GM19351 (cell line): ENCODE measurements around the gene RMND5A.

Experiments
- ATAC-seq: cut with Tn5 transposase; IDR thresholded peaks from one replicate; pipeline ENCODE4 v1.9.1; 2021; ENCODE audit warnings: mild to moderate bottlenecking, moderate library complexity; ENCODE audit not compliant: unreplicated experiment

Gene RMND5A

DNA sequence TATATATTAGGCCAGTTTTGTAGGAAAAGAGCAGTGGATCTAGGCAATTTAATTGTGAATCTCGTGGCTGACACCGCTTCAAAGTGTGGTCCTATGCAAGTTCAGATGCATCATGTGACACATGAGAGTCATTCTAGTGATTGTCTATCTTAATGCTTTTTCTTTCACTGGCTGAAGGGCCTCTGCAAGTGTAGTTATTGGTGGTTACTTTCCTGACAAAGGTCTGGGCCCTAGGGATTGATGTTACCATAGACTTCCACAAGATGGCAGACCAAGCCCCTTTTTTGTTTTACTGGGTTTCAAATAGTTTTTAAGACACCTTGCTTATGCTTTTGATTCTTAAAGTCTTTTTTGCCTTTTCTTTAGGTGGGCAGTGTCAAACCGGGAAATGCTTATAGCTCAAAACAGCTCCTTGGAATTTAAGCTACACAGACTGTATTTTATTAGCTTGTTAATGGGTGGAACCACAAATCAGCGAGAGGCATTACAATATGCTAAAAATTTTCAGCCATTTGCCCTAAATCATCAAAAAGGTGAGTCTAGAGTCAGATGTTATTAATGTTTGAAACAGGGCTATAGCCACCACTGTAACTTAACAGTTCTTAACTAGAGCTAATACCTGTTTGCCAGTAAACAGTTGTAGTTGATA, 44.7 kb downstream of the RMND5A start:
- peak; percentile 66 for ATAC-seq

DNA sequence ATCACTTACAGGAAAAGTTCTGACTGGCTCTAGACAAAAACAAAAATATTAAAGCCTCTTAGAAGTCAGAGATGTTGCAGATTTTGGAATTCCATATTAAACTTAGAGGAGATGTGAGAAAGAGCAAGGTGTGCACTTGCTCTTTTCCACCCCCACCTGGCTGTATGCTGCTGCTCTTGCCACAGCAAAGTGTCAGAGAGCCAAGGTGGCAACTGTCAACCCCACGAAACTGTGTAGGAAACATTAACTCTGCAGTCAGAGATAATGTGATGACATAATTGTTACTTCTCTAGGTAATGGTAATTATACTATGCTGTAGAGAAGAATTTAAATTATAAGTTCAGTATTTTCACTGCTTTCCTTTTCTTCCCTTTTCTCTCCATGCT, 45.2 kb downstream of the RMND5A start:
- ATAC-seq = no peak

DNA sequence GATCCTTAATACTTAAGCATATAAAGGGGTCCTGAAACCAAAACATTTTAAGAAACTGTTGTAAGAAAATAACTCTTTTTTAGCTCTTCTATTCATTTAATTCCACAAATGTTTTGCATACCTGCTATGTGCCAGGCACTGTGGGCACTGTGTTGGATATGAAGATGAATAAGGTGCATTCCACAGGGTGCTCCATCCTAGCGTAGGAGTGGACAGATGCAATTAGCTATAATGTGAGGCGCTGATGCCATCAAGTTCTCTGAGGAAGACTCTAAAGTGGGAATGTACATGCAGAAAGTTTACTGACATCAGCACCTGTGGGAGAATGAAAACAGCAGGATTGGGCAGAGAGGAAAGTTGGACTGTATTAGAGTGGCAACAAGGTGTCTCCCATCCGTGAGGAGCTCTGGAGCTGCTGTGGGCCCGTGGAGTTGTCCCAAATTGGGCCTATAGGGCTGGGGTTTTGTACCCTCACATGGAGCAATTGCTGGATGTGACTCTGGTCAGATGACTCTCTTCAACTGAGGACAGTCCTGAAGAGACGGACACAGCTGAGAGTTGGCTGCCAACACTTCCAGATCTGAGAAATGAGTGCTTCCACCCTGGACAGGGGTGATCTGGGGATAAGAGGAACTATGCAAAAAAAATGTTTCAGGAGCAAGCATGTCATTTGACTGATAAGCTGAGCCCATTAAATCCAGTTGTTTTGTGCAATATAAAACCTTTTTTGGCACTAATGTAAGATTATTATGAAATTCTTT, 48.3 kb downstream of the RMND5A start:
- no peak for ATAC-seq

DNA sequence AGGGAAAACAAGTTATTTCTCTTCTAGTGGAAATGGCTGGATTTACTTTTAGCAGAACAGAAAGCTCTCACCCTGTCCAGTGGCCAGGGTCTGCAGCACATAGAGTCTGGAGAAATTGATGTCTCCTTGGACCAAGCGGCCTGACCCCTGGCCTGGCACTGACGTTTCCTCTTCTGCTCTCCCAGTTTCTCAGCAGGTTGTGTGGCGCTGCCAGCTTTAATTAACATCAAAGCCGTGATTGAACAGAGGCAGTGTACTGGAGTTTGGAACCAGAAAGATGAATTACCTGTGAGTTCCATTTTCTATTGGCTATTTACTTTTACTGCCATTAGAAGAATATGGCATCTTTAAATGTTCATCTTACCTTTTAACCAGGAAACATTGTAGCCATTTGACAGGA, 49.7 kb downstream of the RMND5A start:
- ATAC-seq = no peak

DNA sequence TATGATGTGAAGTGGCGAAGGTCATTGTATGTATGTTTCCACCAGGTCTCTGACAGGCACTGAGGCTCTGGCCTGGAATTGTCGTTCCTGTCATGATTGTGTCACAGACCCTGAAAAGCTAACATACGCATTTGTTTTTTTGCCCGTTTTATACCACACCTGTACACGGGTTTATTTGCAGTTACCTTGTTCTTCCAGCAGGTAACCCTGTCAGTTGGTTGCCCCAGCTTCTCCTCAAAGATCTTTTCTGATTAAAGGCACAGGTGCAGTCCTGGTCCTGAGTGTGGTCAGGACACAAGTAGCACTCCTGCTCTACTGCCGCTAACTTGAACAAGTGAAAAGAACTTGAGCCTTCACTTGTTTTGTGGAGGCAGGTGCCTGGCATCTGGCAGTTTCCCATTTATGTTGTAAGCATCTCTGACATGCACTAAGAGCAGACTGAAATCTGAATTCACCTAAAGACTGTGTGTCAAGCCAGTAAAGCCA, 50.8 kb downstream of the RMND5A start:
- ATAC-seq = no peak

DNA sequence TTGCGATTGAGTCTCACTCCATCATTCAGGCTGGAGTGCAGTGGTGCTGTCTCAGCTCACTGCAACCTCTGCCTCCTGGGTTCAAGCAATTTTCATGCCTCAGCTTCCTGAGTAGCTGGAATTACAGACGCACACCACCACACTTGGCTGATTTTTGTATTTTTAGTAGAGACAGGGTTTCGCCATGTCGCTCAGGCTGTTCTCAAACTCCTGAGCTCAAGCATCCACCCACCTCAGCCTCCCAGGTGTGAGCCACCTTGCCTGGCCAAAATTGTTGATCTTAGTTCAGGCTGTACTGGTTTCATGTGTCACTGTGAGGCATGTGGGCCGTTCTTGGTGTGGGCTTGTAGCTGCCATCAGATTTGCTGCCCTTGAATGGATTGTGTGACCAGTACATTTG, 52.5 kb downstream of the RMND5A start:
- no peak for ATAC-seq

DNA sequence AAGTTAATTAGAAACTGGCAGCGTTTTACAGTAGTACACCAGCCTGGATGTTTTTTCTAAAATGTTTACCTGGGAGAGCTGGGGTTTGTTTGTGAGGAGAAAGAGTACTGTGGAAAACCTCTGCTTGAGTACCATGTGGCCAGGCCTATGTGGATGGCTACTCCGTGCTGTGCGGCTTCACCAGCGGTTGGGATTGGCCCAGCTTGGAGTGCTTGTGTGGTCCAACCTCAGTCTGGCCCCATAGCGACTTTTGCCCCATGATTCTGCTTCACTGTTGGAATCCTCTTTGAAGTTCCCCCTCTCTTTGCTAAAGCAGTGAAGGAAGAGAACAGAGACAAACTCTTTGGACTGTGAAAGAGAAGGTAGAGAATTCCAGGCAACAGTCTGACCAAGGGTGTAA, 54.8 kb downstream of the RMND5A start:
- no peak for ATAC-seq

DNA sequence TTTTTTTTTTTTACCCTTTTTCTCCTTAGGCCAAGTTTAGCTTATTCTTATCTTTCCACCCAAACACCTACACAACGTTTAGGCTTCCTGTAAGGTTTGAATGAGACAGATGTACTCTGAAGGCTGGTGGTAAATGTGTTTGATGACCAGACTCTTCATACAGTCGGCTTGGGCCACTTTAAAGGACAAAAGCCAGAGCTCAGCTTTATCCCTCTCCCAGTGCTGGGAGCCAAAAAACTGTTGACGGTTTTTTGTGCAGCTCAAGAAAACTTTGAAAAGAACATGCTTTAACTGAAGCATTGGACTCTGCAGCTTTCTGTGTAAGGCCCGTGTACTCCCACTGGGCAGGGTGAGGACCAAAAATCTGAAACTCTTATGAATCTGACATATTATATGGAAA, 55.2 kb downstream of the RMND5A start:
- no peak for ATAC-seq

DNA sequence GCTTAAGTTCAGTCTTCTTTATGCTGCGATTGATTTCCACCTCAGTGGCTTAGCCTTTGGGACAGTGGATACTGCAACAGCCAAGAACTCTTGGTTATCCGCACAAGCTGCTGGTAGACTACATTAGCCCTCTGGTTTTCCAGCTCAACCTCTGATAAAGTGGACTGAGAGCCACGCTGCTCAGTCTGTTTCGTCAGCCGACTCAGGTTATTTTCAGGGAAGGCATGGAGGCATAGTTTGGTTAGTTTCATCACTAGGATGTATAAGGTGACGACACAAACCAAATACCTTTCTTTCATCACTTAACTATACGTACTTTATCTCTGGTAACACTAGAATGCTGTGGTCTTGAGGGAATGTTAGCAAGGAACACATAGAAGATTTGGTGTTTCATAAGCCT, 56.4 kb downstream of the RMND5A start:
- ATAC-seq = no peak

DNA sequence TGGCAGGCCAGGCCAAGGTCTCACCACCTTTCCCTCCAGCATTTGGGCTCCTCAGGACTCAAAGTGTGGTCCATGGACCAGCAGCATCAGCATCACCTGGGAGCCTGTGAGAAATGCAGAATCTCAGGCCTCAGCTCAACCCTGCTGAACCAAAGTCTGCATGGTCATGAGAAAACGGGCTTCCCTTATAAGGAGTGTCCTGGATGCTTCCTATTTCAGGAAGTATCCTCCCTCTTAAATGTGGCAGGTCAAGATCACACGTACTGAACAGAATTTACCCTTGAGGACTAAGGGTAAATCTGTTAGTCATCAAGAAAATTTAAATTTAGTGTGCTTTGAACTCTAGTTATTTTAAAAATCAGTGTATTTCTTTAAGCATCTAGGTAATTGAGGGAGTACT, 58.9 kb downstream of the RMND5A start:
- no peak for ATAC-seq

DNA sequence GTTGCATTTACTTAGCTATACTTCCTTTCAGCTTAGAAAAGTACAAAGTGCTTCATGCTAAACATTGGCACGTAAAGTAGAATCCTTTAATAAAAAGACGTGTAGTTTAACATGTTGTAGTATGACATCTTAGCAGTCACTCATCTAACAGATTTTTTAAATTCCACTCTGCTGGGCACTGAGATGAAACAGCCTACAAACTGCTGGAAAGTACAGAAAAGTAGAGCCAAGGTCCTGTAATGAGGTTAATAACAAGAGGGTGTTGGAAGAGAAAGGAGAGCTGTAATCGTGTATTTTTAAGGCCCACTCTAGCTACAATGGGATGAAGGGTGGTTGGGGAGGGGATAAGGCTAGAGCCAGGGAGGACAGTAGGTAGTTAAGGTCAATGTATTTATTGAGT, 59.9 kb downstream of the RMND5A start:
- ATAC-seq = no peak

DNA sequence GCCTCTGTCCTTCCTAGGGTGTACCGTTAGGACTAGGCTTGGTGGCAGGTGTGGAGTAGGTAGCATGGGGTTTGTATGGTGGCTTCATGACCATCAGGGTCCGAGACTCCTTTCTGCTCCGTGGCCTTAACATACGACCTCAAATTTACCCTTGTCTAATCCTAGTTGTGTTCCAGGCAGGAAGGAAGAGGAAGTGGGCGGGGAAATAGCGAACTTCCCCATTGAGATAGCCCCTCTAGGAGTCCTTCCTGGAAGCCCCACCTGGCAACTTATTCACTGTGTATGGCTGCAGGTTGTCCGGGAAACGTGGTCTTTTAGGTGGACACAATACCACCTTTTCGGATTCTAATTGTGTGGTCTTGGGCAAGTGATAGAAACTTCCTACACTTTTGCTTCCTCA, 61.3 kb downstream of the RMND5A start:
- ATAC-seq = no peak

DNA sequence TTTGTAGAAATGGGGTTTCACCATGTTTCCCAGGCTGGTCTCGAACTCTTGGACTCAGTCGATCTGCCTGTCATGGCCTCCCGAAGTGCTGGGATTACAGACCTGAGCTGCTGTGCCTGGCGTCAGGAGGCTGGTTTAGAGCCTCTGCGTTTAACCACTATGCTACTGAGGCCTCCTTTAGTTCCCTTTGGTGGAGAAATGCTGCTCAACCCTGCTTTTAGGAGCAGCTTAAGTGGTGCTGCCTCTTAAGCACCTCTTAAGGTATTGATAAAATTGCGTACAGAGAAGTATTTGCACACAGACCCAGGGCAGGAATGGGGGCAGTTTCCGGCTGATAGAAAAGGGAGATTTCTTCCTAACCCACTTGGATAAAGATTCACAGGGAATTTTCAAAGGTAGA, 62.7 kb downstream of the RMND5A start:
- no peak for ATAC-seq

DNA sequence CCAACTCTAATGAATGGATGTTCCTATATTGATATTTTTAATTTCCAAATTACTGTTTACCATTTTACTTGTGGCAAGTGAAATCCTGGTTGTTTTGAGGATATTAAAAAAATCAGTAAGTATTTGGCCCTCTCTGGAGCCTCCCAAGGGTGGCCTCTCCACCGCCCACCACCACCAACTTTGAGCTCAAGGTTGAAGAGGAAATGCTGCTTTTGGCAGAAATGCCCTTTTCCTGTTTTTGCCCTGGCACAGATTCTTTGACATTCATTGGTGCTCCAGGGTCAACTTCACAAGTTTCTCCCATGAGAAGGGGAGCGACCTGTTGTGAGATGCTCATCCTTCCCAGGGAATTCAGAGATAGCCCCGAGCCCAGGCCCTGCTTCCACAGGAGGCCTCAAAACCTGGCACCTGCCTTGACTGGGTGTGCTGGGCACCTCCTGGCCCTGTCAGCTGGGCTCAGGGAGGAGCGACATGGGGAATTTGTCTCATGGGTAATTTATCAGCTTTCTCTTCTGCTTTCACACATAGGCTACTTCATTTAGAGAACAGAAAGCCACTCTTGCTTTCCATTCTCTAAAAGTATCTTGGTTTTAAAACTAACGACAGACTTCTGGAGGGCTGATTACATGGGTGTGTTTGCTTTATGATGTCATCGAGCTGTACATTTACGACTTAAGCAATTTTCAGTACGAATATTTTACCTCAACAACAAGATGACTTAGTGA, 63.7 kb downstream of the RMND5A start:
- ATAC-seq = peak; percentile 94

DNA sequence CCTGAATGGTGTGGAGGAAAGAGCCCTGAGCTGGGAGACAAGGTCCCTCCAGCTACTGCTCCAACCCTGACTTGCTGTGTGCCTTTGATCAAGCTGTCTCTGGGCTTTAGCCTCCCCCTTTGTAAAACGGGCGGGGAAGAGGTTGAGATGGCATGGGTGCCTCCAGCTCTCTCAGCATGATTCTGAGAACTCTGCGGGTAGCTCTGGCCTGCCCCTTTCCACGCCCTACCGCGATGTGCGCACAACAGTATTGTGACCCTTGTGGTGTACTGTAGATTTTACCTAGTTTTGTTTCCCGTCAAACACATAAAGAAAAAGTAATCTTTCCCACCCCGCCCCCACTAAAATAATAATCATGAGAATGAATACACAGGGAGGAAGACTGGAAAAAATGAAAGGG, 65.4 kb downstream of the RMND5A start:
- ATAC-seq = no peak

DNA sequence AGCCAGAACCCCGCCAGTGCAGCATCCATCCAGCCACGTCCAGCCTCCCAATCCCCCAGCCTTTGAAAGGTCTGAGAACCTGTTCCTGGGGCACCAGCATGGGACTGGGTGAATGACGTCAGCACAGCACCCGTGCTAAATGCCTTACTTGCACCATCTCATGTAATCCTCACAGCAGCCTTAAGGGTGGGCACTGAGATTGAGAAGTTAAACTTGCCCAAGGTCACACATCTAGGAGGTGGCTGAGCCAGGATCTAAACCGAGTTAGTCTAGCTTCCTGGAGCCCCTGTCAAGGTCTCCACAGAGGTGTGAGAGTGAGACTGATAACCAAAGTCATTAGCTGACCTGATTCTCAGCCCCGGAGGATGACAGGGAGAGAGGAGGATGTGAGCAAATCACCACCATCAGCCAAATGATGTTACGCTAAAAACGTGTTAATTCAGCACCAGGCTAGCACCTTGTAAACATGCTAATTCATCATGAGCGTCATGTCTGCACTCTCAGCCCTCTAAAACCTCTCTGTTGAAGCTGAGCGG, 66.0 kb downstream of the RMND5A start:
- ATAC-seq = no peak

DNA sequence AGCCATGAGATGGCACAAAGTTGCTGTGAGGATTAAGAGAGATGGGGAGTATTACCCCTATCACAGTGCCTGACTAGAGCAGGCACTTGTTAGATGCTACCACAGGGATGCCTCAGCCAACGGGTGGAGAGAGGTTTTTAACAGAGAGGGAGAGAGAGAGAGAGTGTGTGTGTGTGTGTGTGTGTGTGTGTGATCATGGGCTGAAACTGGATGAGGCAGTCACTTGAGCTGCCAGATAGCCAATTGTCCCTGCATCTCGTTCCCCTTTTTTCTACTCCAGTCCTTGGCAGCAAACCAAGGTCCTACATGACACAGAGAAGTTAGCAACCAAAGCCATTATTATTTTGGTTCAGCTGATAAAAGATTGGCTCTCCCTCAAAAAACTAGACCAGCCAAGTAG, 67.6 kb downstream of the RMND5A start:
- ATAC-seq = no peak

DNA sequence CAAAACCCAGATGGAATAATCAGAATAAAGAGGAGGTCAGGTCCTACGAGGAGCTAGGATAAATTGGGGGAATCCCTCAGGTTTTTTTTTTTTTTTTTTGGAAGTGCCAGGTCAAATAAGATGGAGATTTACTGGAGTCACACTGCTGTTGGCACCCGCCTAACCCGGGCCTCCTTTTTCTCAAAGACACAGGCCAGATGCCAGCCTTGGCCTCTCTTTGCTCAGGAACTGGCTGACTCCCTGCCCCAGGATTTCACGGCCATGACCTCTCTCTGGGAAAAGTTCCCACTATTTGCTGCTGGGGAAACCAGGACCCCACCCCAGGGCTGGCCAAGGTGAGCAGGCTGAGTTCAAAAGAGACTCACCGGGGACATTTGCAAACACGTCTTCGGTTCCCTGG, 68.1 kb downstream of the RMND5A start:
- no peak for ATAC-seq

DNA sequence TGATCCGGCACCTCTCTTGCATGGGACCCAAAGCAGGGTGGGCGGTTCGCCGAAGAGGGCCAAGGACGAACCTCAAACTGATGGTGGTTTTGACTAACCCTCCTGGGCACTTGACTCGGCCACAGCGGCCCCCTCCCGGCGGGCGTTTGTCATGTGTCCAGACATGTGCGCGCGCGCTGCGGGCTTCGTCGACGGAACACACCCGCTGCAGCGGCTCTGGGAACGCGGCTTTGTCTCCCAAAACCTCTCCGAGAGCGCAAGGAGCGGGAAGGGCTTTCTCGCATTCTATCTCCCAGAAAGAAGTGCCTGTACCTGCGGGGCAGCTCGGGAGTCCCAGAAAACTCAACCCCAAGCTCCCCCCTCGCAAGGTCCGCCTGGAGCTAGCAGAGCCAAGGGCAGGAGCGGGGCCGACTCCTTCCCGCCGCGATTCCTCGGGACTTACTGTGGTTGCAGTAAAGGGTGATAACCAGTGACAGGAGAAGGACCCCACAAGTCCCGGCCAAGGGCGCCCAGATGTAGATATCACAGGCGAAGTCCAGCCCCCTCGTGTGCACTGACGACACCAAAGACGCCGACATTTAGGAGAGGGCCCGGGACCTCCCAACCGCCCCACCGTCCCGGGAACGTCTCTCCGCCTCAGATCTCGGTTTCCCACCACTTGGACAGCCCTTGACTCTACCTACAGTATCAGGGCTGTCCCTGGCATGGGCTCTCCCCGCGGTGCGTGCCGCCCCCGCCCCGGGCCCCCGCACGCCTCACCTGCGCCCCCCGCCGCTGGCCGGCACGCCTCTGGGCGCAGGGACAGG, 69.0 kb downstream of the RMND5A start:
- no peak for ATAC-seq

DNA sequence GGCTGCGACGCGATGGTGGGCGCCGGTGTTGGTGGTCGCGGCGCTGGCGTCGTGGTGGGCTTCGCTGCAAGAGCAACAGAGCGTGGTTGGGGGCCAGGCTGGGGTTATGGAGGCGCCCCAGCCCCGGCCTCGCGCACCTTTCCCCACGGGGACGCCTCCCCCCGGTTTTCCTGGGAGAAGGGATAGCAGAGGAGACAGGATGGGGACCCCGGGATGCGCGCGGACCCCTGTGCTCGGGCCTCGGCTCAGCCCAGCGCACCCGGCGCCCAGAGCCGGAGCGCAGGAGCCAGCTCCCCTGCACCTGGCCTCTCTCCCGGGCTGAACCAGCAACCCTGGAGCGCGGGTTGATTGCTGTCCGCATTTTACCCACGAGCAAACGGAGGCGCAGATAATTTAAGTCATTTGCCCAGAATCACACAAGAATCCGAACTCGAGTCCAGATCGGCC, 69.6 kb downstream of the RMND5A start:
- no peak for ATAC-seq

DNA sequence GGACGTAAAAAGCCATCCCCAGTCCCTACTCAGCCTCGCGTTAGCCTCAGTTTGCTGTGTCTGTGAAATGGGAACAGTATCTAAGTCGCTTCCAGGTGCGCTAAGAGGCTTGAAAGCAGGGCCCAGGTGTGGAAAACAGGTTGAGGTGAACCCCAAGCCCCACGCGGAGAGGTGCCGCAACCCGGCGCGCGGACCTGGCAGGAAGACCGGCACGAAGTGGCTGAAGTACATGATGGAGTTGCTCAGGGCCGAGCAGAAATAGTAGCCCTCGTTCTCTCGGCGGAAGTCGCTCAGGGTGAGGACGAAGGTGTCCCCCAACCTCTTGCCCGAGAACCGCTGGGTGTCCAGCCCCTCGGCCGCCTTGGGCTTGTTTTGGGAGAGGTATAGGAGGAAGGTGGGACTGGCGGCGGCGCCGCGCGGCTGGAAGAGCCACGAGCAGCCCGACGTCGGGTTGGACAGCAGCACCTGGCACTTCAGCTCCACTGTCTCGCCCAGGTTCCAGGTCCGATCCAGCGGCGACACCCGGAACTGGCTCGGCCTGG, 70.1 kb downstream of the RMND5A start:
- ATAC-seq = no peak
